ENCODE results near the gene SBDS. TPM values are rescaled to one million over a fixed set of nuclear protein-coding genes. Genes with fewer than 3 reads are reported as not detected.

The SBDS gene
- total RNA-seq, 1 donor from 2014 or later, result 109 TPM

Other genes with a start within 250 kb of the SBDS start
- 96.5 and 103 TPM in 2 replicates for gene TMEM248, start 74.4 kb downstream of the SBDS start, total RNA-seq
- 12.7 and 19.0 TPM in 2 replicates for gene TYW1, start 1.2 kb upstream of the SBDS start, total RNA-seq

Data from kidney epithelial cell (primary cell).